GM19438 (cell line): ENCODE results near the gene OR10A3.

Source experiments
- ATAC-seq: cut with Tn5 transposase; IDR thresholded peaks from one replicate; pipeline ENCODE4 v1.9.1; 2021; ENCODE audit warnings: low read depth; ENCODE audit not compliant: unreplicated experiment

Gene OR10A3, protein sequence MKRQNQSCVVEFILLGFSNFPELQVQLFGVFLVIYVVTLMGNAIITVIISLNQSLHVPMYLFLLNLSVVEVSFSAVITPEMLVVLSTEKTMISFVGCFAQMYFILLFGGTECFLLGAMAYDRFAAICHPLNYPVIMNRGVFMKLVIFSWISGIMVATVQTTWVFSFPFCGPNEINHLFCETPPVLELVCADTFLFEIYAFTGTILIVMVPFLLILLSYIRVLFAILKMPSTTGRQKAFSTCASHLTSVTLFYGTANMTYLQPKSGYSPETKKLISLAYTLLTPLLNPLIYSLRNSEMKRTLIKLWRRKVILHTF

GRCh38 chr11:7941608-7942007 lies at the start of gene OR10A3:
OR10A3 (minus strand) TSS chr11:7941708; CDS start chr11:7939520, 2,188 bp downstream.
- no peak for ATAC-seq

DNA sequence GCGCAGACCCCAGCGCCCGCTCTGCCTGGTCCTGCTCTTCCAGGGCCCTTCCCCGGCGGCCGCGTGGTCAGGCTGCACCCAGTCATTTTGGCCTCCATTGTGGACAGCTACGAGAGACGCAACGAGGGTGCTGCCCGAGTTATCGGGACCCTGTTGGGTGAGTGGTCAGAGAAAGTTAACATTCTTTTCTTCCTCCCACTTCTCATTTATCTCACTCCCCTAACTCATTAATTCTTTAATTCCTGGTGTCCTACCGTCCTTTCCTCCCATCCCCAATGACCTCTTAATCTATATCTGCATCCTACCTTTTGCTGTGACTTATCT lies 46.0 kb upstream of the OR10A3 start:
- ATAC-seq: peak; percentile 7

DNA sequence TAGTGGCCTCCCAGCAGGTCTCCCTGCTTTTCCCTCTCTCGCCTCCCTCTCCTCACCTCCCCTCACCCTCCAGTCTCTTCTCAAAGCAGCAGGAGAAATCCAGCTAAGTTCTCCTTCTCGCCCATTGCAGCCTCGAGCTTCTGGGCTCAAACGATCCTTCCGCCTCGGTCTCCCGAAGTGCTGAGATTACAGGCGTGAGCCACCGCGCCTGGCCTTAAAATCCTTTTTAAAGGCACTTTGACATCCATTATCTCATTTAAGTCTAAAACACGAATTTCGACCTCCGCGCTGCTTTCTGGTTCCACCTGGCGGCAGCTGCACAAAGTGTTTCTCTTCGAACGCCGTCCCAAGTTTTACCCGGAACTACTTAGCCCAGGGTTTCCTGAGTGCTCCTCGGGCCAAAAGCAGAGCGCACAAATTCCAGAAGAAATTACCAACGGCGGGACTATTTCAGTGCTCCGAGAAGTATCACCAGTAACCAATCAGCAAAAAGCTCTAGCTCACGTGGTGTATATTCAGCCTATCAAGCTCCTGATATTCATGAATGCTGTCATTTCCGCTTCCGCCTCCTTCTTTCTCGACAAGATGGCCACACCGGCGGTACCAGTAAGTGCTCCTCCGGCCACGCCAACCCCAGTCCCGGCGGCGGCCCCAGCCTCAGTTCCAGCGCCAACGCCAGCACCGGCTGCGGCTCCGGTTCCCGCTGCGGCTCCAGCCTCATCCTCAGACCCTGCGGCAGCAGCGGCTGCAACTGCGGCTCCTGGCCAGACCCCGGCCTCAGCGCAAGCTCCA lies 45.5 kb upstream of the OR10A3 start, which contains the start of gene EIF3F:
EIF3F (plus strand) TSS at position 570 of the 792 bp plus-strand sequence; CDS start at position 586, 16 bp downstream.
- ATAC-seq: peak; percentile 93

DNA sequence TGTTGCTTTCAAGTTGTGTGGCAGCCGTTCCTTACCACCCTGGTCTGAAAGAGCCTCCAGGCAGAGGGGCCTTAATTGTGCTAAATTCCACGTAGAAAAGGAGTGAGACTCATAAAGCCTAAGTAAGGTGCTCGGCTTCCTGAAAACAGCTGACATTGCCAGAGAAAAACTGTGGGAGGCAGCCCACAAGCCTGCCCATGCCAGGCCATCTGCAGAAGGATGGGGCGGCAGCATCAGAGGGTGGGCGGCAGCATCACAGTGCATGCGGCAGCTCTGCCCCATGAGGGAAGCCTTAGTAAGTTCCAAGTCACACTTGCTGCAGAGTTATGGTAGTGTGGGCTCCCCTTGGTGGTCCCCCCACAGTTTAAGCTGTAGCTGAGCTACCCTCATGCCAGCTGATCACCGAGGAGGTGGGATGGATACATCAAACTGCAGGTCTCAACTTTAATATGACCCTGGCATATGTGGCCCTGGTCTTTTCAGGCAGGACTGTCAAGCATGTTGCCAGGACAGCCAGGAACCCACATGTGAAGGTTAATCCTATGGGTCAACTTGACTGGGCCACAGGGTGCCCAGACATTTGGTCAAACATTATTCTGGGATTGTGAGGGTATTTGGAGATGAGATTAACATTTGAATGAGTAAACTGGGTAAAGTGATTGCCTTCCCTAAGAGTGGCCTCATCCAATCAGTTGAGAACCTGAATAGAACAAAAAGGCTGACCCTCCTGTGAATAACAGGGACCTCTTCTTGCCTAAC lies 42.5 kb upstream of the OR10A3 start:
- no peak for ATAC-seq

DNA sequence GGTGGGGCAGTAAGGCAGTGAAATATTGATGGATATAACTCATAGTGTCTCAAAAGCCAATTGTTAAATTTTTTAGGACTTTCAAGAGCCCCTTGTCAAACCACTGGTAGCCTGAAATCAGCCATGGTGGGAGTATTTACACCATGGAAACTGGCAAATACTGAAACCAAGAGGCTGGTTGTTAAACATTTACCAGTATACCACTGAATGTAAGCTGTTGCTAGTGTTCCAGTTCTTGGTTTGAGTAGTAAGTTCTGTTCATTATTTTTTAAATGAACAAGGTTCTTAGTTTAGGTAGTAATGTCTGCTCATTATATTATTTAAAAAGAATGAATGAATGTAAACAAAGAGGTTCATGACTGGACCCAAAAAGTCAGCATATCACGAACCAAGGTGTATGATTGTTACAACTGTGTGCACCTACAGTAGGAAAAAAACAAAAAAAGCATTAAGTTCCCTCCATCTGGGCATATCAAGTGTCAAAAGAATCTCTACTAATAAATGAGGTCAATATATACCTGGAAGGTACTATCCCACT lies 41.1 kb upstream of the OR10A3 start:
- peak; percentile 53 for ATAC-seq

- ATAC-seq: no peak
Observed at GRCh38 chr11:7981619-7982157, 40.2 kb upstream of the OR10A3 start.

GRCh38 chr11:7977232-7977917 lies 35.9 kb upstream of the OR10A3 start:
- ATAC-seq: no peak

DNA sequence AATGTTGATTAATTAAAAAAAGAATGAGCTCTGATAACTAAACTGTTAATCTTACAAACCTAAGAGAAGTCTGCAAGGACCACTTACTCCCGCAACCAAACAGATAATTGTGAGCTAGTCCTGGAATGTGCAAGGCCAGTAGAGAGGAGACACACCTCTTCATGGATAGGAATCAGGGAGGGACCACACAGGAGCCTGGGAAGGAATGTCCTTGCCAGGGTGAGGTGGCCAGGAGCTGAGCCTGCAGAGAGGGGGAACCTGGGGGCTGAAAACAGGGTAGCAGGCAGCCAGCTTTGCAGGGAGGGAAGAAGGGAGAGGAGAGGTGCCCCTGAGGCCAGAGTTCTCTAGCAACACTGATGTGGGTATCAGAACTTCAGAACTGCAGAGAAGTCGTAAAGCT lies 33.2 kb upstream of the OR10A3 start:
- ATAC-seq: no peak

GRCh38 chr11:7973011-7973410 lies 31.5 kb upstream of the OR10A3 start:
- no peak for ATAC-seq

- no peak for ATAC-seq
Observed at GRCh38 chr11:7971846-7972245, 30.3 kb upstream of the OR10A3 start.

GRCh38 chr11:7969756-7970646 lies 28.5 kb upstream of the OR10A3 start:
- no peak for ATAC-seq

- ATAC-seq: no peak
Observed at GRCh38 chr11:7968686-7969085, 27.2 kb upstream of the OR10A3 start.

DNA sequence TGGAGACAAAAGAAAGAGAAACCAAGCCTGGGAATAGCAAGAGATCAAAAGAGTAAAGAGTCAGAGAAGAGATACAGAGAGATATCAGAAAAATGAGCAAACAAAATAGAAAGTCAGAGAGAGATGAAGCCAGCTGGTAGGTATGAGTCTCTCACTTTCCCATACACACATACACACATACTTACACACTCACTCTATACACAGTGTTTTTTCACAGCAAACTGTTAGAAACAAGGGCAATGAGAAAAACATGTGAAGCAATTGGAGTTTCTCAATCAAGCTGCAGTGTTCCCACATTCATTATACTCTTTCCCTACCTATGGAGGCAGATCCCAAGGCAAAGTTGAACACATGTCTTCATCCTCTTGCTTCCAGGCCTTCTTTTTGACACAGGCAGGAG lies 26.3 kb upstream of the OR10A3 start:
- ATAC-seq: no peak

- no peak for ATAC-seq
Observed at GRCh38 chr11:7967097-7967496, 25.6 kb upstream of the OR10A3 start.

DNA sequence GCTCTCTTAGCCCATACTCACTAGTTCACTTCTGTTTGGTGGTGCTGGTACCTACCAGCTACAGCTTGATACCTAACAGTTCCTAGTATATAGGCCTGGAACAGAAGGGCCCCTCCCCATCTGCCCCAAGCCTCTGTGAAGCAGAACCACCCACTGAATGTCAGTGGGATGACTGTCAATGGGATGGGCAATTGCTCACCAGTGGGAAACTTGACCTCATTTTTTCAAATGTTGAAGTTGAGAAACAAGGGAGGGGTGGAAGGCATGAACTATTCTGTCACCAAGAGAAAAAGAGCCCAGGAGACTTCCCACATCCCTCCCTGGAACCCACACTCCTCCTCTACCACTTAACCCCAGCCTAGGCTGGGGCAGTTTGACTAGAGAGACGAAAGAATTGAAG lies 23.9 kb upstream of the OR10A3 start, which contains the start of gene NLRP10:
NLRP10 (minus strand) TSS at position 62 of the 400 bp plus-strand sequence. CDS start 1,952 bp downstream, outside the sequence.
- ATAC-seq: no peak

DNA sequence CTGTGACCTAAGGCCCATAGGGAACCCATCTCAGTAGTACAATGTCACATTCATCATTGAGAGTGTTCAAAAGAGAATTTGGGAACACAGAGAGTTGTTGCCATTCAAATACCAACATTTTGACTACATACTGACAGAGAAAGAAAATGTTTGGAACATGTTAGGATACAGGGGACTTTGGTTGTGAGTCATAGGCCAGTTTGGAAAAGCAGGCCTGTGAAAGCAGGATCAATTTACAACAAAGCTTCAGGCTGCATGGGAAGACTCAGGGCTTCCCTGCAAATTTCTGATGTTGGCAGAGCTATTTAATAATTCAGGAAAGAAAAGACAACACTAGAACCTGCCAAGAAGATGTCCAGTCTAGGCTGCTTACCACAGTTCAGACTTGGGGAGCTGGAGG lies 23.4 kb upstream of the OR10A3 start:
- ATAC-seq: no peak

DNA sequence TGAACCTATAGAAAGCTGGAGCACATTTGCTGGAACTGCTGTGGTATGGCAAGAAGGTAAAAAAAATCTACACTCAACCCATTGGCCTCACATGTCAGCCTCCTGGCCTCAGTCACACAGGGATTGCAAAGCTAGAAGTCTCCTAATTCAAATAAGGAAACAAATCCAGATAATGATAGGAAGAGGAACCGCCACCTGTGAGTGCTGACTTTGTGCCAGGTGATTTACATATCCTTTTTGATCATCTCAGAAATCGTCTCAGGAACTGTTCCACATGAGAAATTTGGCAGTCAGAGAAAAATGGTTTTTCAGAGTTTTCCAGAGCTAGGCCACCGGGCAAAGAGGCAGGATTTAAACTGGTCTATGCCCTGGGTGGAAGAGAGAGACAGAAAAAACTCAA lies 22.8 kb upstream of the OR10A3 start:
- ATAC-seq: no peak

- no peak for ATAC-seq
Observed at GRCh38 chr11:7955191-7955590, 13.7 kb upstream of the OR10A3 start.

- ATAC-seq: no peak
Observed at GRCh38 chr11:7949934-7950333, 8.4 kb upstream of the OR10A3 start.
